ENCODE results near the gene ST6GALNAC6. TPM values are rescaled to one million over a fixed set of nuclear protein-coding genes. Genes with fewer than 3 reads are reported as not detected.

ST6GALNAC6 gene
- total and polyA plus RNA-seq, 7 donors: 35.6 to 125 (median 109) TPM

- TF ChIP-seq CTCF (IDR thresholded peaks at IDR 0.05) (no peak), POLR2AphosphoS5 (IDR thresholded peaks at IDR 0.05) (no peak), EP300 (IDR thresholded peaks at IDR 0.05) (no peak), POLR2A (IDR thresholded peaks at IDR 0.05) (no peak)
- no peaks in the 10 kb centered on the region for H3K27me3 ChIP-seq
- WGBS, 2 donors: 20 to 81% methylated on average over 11 of the region's 11 CpGs
- H3K4me1 ChIP-seq: peaks cover 0 to 32% (median 31%) of the 10 kb centered on the region in 4 donors
- no peak for DNase-seq
- H3K9me3 ChIP-seq: no peaks in the 10 kb centered on the region
- no peak overlapping the region for H3K27ac ChIP-seq
- H3K4me3 ChIP-seq: no peak overlapping the region
- intact Hi-C loops (cut with DNase I): no loop called here
- peaks cover 0 to 35% (median 16%) of the 10 kb centered on the region in 4 donors for H3K36me3 ChIP-seq
Observed at GRCh38 chr9:127913682-127914081, 14.3 kb upstream of the ST6GALNAC6 start.

- peaks cover 0 to 28% (median 23%) of the 10 kb centered on the region in 4 donors for H3K4me1 ChIP-seq
- H3K4me3 ChIP-seq: no peak overlapping the region
- H3K27me3 ChIP-seq: no peaks in the 10 kb centered on the region
- TF ChIP-seq EP300 (IDR thresholded peaks at IDR 0.05) (no peak), POLR2A (IDR thresholded peaks at IDR 0.05) (no peak), CTCF (IDR thresholded peaks at IDR 0.05) (no peak), POLR2AphosphoS5 (IDR thresholded peaks at IDR 0.05) (no peak)
- no peaks in the 10 kb centered on the region for H3K9me3 ChIP-seq
- no peak overlapping the region for H3K27ac ChIP-seq
- intact Hi-C loops (cut with DNase I): no loop called here
- DNase-seq: no peak
- 13 to 74% methylated on average over 5 of the region's 5 CpGs for WGBS, 2 donors
- H3K36me3 ChIP-seq: peaks cover 0 to 43% (median 20%) of the 10 kb centered on the region in 4 donors
Observed at GRCh38 chr9:127912882-127913281, 13.5 kb upstream of the ST6GALNAC6 start.

- TF ChIP-seq POLR2A (IDR thresholded peaks at IDR 0.05): no peak
- no peak for TF ChIP-seq CTCF (IDR thresholded peaks at IDR 0.05)
- no peak for TF ChIP-seq EP300 (IDR thresholded peaks at IDR 0.05)
- no peak for TF ChIP-seq POLR2AphosphoS5 (IDR thresholded peaks at IDR 0.05)
- WGBS, 2 donors: 65 to 93% methylated on average over 31 of the region's 31 CpGs
- no peak for DNase-seq
- no peaks in the 10 kb centered on the region for H3K9me3 ChIP-seq
- intact Hi-C loops (cut with DNase I): no loop called here
- no peak overlapping the region for H3K4me3 ChIP-seq
- H3K27ac ChIP-seq: no peak overlapping the region
- peaks cover 0 to 22% (median 18%) of the 10 kb centered on the region in 4 donors for H3K4me1 ChIP-seq
- peaks cover 0 to 44% (median 20%) of the 10 kb centered on the region in 4 donors for H3K36me3 ChIP-seq
- H3K27me3 ChIP-seq: no peaks in the 10 kb centered on the region
Observed at GRCh38 chr9:127912296-127912695, 12.9 kb upstream of the ST6GALNAC6 start.

GRCh38 chr9:127910613-127911205, 11.3 kb upstream of the ST6GALNAC6 start:
- WGBS, 2 donors: 19 to 67% methylated on average over 6 of the region's 6 CpGs
- Histone ChIP-seq H3K36me3 (peaks cover 0 to 44% (median 20%) of the 10 kb centered on the region in 4 donors), H3K9me3 (no peaks in the 10 kb centered on the region), H3K27ac (no peak overlapping the region), H3K27me3 (no peaks in the 10 kb centered on the region), H3K4me1 (peaks cover 0 to 10% (median 7%) of the 10 kb centered on the region in 4 donors), H3K4me3 (no peak overlapping the region)
- intact Hi-C loops (cut with DNase I): no loop called here
- DNase-seq: no peak
- TF ChIP-seq POLR2A (IDR thresholded peaks at IDR 0.05) (no peak), EP300 (IDR thresholded peaks at IDR 0.05) (no peak), CTCF (IDR thresholded peaks at IDR 0.05) (no peak), POLR2AphosphoS5 (IDR thresholded peaks at IDR 0.05) (no peak)

Measured in sigmoid colon (tissue), 7 donors.